Measurements from ENCODE around the gene GATAD2A. TPM values are rescaled to one million over a fixed set of nuclear protein-coding genes. Genes with fewer than 3 reads are reported as not detected.

GATAD2A gene
- total and polyA plus RNA-seq, 2 of the 8 experiments (the other 6 are each of a cell fraction or from before 2014, with no cell fraction given) = 38.4 to 205 TPM

DNA sequence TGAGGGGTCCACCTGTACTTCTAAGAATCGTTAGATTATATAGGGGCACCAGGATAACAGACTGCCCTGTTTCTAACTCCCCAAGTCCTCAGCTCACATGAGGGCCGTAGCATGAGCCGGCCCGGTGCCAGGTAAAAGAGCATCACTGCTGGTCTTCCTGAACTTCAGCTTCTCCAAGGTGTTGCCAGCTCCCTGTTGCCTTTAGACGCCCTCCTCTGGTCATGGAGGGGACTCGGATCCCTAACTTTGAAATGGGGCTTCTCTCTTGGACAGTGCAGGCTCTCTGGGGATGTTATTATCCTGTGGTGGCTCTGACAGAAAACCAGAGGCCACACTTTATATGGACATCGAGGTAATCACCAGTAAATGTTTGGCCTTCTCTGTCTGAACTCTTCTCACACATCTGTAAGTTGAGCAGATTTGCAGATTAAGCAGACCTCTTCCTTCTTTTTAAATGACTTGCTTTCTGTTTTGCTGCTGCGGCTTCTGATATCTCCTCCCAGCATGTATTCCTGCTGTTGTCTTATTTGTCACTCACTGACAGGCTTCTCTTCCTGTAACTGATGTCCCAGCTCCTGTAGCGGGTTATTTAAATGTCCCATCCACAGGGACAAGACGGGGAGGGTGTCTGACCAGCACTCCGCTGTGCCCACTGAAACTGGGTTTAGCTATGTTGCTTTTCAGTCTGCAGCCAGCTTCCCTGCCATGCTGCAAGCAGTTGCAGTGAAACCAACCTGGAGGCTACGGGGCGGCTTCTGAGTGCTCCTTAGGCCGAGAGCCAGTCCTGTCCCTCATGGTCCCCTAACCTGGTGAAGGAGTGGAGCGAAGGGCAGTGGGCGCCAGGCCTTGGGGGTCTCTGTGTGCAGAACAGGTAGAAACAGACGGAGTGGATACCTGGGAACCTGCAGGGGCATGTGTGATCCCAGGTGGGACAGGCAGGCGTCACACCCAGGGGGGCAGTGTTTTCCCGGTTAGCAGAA lies 70.7 kb downstream of the GATAD2A start (continued):
- TF ChIP-seq RNF2 (IDR thresholded peaks at IDR 0.05; ENCODE audit: borderline replicate concordance, low read depth, low read length, missing control alignments, poor library complexity, severe bottlenecking) (no peak), MAFK (IDR thresholded peaks at IDR 0.05; ENCODE audit: low read depth, low read length) (no peak), BCL11A (IDR thresholded peaks at IDR 0.05; ENCODE audit: low read depth in 2 of 2, low read length in 2 of 2) (no peak), SIN3A (conservative IDR thresholded peaks at IDR 0.05 in 1 of 2, IDR thresholded peaks at IDR 0.05 in 1 of 2; ENCODE audit: low read depth in 1 of 2, low read length in 2 of 2) (no peak), HDAC2 (IDR thresholded peaks at IDR 0.05; ENCODE audit: borderline replicate concordance in 1 of 2, low read depth in 2 of 2, low read length in 2 of 2) (no peak), SRF (IDR thresholded peaks at IDR 0.05; ENCODE audit: low read depth, low read length) (no peak), CHD1 (IDR thresholded peaks at IDR 0.05; ENCODE audit: low read depth, low read length) (no peak), RAD21 (IDR thresholded peaks at IDR 0.05 in 1 of 2, conservative IDR thresholded peaks at IDR 0.05 in 1 of 2; ENCODE audit: low read depth in 2 of 2, low read length in 2 of 2) (peak; percentile 68 to 77), KDM5A (IDR thresholded peaks at IDR 0.05; ENCODE audit: low read length) (no peak), SP1 (IDR thresholded peaks at IDR 0.05; ENCODE audit: low read depth, low read length) (0 out of 2 replicates have a peak, but pooled peaks have one; percentile 6), CBX8 (IDR thresholded peaks at IDR 0.05; ENCODE audit: borderline replicate concordance, low read depth, low read length) (no peak)
- TF ChIP-seq, protein P1, sequence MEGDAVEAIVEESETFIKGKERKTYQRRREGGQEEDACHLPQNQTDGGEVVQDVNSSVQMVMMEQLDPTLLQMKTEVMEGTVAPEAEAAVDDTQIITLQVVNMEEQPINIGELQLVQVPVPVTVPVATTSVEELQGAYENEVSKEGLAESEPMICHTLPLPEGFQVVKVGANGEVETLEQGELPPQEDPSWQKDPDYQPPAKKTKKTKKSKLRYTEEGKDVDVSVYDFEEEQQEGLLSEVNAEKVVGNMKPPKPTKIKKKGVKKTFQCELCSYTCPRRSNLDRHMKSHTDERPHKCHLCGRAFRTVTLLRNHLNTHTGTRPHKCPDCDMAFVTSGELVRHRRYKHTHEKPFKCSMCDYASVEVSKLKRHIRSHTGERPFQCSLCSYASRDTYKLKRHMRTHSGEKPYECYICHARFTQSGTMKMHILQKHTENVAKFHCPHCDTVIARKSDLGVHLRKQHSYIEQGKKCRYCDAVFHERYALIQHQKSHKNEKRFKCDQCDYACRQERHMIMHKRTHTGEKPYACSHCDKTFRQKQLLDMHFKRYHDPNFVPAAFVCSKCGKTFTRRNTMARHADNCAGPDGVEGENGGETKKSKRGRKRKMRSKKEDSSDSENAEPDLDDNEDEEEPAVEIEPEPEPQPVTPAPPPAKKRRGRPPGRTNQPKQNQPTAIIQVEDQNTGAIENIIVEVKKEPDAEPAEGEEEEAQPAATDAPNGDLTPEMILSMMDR (IDR thresholded peaks at IDR 0.05; ENCODE audit: control extremely low read depth in 1 of 3, insufficient read depth in 1 of 3, low read depth in 1 of 3, low read length in 3 of 3) = peak; percentile 59 to 70 (median 60)
- TF ChIP-seq, protein P2, sequence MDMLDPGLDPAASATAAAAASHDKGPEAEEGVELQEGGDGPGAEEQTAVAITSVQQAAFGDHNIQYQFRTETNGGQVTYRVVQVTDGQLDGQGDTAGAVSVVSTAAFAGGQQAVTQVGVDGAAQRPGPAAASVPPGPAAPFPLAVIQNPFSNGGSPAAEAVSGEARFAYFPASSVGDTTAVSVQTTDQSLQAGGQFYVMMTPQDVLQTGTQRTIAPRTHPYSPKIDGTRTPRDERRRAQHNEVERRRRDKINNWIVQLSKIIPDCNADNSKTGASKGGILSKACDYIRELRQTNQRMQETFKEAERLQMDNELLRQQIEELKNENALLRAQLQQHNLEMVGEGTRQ (IDR thresholded peaks at IDR 0.05; ENCODE audit: low read length) = no peak
- TF ChIP-seq, protein P3, sequence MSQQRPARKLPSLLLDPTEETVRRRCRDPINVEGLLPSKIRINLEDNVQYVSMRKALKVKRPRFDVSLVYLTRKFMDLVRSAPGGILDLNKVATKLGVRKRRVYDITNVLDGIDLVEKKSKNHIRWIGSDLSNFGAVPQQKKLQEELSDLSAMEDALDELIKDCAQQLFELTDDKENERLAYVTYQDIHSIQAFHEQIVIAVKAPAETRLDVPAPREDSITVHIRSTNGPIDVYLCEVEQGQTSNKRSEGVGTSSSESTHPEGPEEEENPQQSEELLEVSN (IDR thresholded peaks at IDR 0.05) = no peak
- TF ChIP-seq, protein P4, sequence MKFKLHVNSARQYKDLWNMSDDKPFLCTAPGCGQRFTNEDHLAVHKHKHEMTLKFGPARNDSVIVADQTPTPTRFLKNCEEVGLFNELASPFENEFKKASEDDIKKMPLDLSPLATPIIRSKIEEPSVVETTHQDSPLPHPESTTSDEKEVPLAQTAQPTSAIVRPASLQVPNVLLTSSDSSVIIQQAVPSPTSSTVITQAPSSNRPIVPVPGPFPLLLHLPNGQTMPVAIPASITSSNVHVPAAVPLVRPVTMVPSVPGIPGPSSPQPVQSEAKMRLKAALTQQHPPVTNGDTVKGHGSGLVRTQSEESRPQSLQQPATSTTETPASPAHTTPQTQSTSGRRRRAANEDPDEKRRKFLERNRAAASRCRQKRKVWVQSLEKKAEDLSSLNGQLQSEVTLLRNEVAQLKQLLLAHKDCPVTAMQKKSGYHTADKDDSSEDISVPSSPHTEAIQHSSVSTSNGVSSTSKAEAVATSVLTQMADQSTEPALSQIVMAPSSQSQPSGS (IDR thresholded peaks at IDR 0.05; ENCODE audit: low read length) = no peak

Measured in H1 (cell line).